ENCODE results near the gene PEBP1. TPM values are rescaled to one million over a fixed set of nuclear protein-coding genes. Genes with fewer than 3 reads are reported as not detected.

The PEBP1 gene
- polyA plus RNA-seq, 1 experiment = 149 TPM

DNA sequence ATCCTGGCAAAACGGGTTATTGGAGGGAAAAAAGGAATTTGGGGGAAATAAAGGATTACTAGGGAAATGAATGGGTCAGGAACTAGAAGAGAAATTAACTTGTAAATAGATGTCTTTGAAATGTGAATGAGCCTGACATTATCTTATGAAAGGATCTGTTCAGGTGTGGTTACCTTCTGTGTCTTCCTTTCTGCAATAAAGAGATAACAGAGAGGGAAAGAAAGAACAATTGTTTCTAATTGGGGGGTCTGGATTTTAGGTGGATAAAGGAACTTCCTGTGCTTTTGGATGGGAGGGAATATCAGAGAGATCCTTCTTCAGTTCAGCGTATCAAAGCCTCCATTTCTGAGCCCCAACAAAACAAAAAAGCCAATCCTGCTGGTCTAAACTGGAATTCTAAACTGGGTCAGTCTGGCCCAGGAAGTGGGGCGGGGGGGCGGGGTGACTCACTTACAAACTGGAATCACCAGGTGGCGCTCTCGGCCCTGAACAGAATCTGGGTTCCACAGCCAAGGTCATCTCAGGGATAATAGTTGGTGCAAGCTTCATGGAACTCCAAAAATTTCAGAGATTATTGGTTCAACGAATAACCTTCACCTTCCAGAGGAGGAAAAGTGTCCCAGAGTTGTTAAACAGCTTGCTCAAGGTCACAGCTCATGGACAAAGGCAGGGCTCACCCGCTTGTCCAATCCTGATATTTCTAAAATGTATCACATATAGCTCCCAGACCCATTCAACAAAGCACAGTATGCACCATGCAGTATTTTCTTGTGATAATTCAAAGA is 15.2 kb upstream of the PEBP1 start:
- Histone ChIP-seq H3K4me3 (ENCODE audit: low read depth, low read length) (no peak overlapping the region), H3K9me3 (ENCODE audit: control insufficient read depth, insufficient read depth, low read length) (no peaks in the 10 kb centered on the region), H3K27me3 (ENCODE audit: control insufficient read depth, insufficient read depth, low read length) (no peaks in the 10 kb centered on the region), H3K27ac (ENCODE audit: low read depth, low read length) (no peak overlapping the region)
- peak; percentile 44 for DNase-seq (ENCODE audit: low read depth, low spot score)
- peak; percentile 76 for TF ChIP-seq CTCF (IDR thresholded peaks at IDR 0.05; ENCODE audit: low read depth, low read length)
- CTCF ChIA-PET = interaction anchor here (0.6 to 2.7 kb wide), 41 partner anchors 8 to 1548 kb away, joined by 3 to 29 read pairs (median 3); partner anchors contain the start of genes PEBP1, SUDS3 and VSIG10
- POLR2A ChIA-PET = interaction anchor here (1.4 kb wide), 1 partner anchor 15 kb away, joined by 4 read pairs; the partner anchor contains the start of gene PEBP1

GRCh38 chr12:118122264-118122663 is 13.7 kb upstream of the PEBP1 start:
- TF ChIP-seq CTCF (IDR thresholded peaks at IDR 0.05; ENCODE audit: low read depth, low read length) = no peak
- Histone ChIP-seq H3K4me3 (ENCODE audit: low read depth, low read length) (no peak overlapping the region), H3K9me3 (ENCODE audit: control insufficient read depth, insufficient read depth, low read length) (no peaks in the 10 kb centered on the region), H3K27me3 (ENCODE audit: control insufficient read depth, insufficient read depth, low read length) (no peaks in the 10 kb centered on the region), H3K27ac (ENCODE audit: low read depth, low read length) (no peak overlapping the region)
- ChIA-PET POLR2A (interaction anchor here (1.4 kb wide), 1 partner anchor 14 kb away, joined by 4 read pairs; the partner anchor contains the start of gene PEBP1), CTCF (interaction anchor here (1.2 to 2.5 kb wide), 6 partner anchors 12 to 255 kb away, joined by 3 to 29 read pairs (median 6); partner anchors contain the start of genes PEBP1 and SUDS3)
- DNase-seq (ENCODE audit: low read depth, low spot score) = no peak

GRCh38 chr12:118124333-118124874 is 11.5 kb upstream of the PEBP1 start:
- no peak for DNase-seq (ENCODE audit: low read depth, low spot score)
- Histone ChIP-seq H3K9me3 (ENCODE audit: control insufficient read depth, insufficient read depth, low read length) (no peaks in the 10 kb centered on the region), H3K4me3 (ENCODE audit: low read depth, low read length) (no peak overlapping the region), H3K27ac (ENCODE audit: low read depth, low read length) (no peak overlapping the region), H3K27me3 (ENCODE audit: control insufficient read depth, insufficient read depth, low read length) (no peaks in the 10 kb centered on the region)
- ChIA-PET CTCF (interaction anchor here (0.8 to 1.2 kb wide), 2 partner anchors 251 to 253 kb away, joined by 3 to 4 read pairs; partner anchors contain the start of gene SUDS3), POLR2A (interaction anchor here (0.5 kb wide), 1 partner anchor 248 kb away, joined by 6 read pairs; the partner anchor contains the start of gene TAOK3)
- no peak for TF ChIP-seq CTCF (IDR thresholded peaks at IDR 0.05; ENCODE audit: low read depth, low read length)

GRCh38 chr12:118125743-118126118 is 10.2 kb upstream of the PEBP1 start:
- Histone ChIP-seq H3K4me3 (ENCODE audit: low read depth, low read length) (no peak overlapping the region), H3K27ac (ENCODE audit: low read depth, low read length) (no peak overlapping the region), H3K27me3 (ENCODE audit: control insufficient read depth, insufficient read depth, low read length) (no peaks in the 10 kb centered on the region), H3K9me3 (ENCODE audit: control insufficient read depth, insufficient read depth, low read length) (no peaks in the 10 kb centered on the region)
- ChIA-PET POLR2A (no interaction called here), CTCF (interaction anchor here (0.6 kb wide), 1 partner anchor 252 kb away, joined by 5 read pairs; no protein-coding TSS in a partner anchor)
- no peak for DNase-seq (ENCODE audit: low read depth, low spot score)
- TF ChIP-seq CTCF (IDR thresholded peaks at IDR 0.05; ENCODE audit: low read depth, low read length) = no peak
